GM18907 (cell line): ENCODE measurements around the gene SLC7A1.
A peak's percentile ranks its signal among the peaks of the same experiment; 100 is the strongest.

Source experiments
- ATAC-seq: cut with Tn5 transposase; IDR thresholded peaks from one replicate; pipeline ENCODE4 v1.9.1; 2021; ENCODE audit warnings: mild to moderate bottlenecking, moderate library complexity; ENCODE audit not compliant: unreplicated experiment

SLC7A1 gene

DNA sequence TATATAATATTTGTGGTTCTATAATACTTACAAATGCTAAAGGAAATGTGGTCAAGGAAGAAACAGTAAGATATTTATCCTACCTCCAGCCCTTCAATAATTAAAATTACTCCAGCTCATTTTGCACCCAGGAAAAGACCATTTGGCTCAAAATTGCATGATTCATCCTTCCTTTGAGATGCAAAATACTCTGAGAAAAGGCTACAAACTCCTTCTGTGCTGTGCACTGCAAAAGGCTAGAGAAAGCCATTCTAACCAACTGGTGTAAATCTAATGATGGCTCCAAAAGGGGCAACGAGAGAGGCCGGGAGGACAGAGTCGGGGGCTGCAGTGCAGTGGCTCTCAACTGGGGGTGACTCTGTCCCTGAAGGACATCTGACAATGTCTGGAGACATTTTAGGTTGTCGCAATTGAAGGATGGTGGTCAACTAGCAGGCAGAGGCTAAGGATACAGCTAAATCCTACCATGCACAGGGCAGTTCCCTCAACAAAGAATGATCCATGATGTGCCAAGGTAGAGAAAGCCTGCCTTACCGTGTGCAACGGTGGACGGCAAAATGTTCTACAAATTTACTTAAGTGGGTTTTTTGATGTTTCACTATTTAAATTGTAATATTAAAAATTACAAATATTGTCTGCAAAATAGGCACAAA lies 32.6 kb downstream of the SLC7A1 start:
- no peak for ATAC-seq

- no peak for ATAC-seq
Measured at GRCh38 chr13:29561918-29562317, 33.6 kb downstream of the SLC7A1 start.

DNA sequence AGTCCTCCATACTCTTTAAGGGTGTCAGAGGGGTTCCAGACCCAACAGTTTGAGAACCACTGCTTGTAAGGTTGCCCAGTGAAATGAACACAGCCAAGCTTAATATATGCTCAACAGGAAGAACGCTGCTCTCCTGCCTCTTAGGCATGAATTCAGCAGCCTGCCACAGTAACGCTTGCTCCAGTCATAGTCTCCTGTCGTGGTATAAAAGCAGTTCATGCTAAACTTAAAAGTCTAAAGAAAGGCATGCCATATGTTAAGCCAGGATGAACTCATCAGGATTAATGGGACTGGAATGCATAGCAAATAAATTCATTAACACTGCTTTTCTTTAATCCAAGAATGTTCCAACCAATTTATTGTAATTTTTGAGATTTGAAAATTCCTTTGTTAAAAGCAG lies 38.7 kb downstream of the SLC7A1 start:
- ATAC-seq, result no peak

GRCh38 chr13:29551214-29551613 lies 44.3 kb downstream of the SLC7A1 start:
- ATAC-seq, result no peak

DNA sequence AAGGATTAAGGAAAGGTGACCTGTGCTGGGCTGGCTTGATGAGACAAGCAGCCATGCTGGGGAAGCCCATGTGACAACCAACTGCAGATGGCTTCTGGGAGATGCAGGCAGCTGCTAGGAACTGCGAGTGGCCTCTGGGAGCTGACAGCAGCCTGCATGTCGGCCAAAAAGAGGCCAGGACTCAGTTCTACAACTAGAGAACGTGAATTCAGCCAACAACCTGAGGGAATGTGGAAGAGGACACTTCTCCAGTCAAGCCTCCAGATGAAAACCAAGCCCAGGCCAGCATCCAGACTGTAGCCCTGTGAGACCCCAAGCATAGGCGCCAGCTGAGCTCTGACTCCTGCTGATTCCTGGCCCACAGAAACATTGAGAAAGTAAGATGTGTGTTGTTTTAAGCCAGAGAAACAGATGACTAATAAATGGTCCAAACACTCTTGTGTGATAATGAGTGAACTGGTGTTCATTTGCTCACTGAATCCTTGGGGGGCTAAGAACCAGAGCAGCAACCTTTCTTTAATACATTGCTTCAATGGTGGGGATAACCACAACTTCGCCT lies 45.0 kb downstream of the SLC7A1 start:
- no peak for ATAC-seq

GRCh38 chr13:29548722-29549121 lies 46.8 kb downstream of the SLC7A1 start:
- no peak for ATAC-seq

DNA sequence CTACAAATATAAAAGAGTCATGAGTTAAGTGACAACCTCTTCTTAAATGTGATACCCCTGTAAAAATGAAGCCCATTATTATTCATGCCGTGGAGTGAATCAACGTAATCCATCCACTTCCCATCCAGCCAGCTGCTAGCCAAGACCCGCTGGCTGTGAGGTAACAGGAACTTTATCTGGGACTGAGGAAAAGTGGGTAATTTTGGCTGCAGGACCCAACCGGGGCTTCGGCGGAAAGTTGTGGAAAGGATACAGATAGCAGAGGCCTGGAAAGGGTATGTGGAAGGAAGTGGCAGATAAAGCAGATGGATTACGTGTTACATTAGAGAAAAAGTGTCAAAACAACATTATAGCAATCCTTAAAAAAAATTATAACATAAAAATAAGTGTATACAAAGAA lies 48.3 kb downstream of the SLC7A1 start:
- no peak for ATAC-seq

- no peak for ATAC-seq
Measured at GRCh38 chr13:29546662-29547061, 48.8 kb downstream of the SLC7A1 start.

DNA sequence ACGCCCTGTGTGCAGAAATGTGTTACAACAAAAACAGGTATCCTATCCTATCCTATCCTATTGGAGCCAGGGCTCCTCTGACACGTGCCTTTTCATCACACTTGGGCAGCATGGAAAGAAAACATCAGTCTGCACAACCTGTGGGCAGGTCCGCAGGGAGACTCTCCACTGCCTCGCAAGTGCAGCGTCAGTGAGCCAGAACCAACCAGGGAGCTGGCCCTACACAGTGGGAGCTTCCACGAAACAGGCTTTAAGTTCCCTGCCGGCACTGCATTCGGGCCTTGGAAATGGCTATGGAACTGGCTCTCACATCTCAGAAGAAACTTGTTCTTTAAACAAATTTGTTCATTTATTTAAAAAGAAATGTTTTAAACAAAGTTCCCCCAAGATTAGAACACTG lies 49.5 kb downstream of the SLC7A1 start:
- ATAC-seq, result no peak

GRCh38 chr13:29543230-29544215 lies 52.0 kb downstream of the SLC7A1 start:
- ATAC-seq, result peak; percentile 96

DNA sequence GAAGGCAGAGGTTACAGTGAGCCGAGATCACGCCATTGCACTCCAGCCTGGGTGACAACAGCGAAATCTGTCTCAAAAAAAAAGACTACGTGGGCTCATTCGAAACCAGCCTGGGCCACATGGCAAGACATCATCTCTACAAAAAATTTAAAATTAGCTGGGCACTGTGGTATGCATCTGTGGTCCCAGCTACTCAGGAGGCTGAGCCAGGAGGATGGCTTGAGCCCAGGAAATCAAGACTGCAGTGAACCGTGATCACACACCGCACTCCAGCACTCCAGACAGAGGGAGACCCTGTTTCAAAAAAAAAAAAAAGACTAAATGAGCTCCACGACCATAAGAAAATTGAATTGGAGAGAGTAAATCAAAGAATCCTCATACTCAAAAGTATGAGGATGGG lies 53.1 kb downstream of the SLC7A1 start:
- ATAC-seq, result no peak

GRCh38 chr13:29541400-29541799 lies 54.1 kb downstream of the SLC7A1 start:
- no peak for ATAC-seq

DNA sequence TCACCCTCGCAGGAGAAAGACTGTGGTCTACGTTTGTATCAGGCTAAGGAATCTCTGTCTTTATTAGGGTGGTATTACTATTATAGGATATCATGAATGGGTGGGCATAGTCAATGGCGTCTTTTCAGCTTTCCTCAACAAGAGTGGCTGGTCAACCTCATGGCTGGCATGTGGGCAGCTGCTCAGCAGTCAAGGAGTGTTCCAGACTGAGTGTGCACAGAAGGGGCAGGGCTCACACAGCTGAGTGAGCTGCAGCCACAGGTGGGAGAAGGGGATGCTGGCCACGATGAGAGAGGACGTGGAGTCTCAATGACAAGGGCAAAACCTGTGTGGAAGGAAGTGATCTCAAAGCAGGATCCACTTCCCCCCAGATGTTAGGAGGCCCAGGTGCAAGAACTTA lies 54.7 kb downstream of the SLC7A1 start:
- no peak for ATAC-seq

GRCh38 chr13:29540334-29540733 lies 55.2 kb downstream of the SLC7A1 start:
- no peak for ATAC-seq

GRCh38 chr13:29539856-29540255 lies 55.6 kb downstream of the SLC7A1 start:
- no peak for ATAC-seq

DNA sequence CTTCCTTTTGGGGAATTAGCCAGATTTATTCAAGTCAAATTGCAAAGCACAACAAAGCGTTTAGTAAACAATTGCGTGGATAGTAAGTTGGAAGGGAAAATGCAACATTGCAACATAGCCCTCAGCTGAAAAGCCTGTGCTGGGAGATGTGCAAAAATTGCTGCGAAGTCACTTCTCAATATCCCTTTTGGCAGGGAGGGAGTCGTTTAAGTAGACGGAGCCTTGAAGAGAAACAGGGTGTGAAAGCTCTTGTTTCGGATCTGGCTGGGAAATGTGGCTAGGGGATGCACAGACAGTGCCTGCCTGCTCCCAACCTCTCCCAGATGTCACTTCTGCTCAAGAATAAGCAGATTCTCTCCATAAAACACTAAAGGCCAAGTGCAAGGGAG lies 56.8 kb downstream of the SLC7A1 start:
- no peak for ATAC-seq

DNA sequence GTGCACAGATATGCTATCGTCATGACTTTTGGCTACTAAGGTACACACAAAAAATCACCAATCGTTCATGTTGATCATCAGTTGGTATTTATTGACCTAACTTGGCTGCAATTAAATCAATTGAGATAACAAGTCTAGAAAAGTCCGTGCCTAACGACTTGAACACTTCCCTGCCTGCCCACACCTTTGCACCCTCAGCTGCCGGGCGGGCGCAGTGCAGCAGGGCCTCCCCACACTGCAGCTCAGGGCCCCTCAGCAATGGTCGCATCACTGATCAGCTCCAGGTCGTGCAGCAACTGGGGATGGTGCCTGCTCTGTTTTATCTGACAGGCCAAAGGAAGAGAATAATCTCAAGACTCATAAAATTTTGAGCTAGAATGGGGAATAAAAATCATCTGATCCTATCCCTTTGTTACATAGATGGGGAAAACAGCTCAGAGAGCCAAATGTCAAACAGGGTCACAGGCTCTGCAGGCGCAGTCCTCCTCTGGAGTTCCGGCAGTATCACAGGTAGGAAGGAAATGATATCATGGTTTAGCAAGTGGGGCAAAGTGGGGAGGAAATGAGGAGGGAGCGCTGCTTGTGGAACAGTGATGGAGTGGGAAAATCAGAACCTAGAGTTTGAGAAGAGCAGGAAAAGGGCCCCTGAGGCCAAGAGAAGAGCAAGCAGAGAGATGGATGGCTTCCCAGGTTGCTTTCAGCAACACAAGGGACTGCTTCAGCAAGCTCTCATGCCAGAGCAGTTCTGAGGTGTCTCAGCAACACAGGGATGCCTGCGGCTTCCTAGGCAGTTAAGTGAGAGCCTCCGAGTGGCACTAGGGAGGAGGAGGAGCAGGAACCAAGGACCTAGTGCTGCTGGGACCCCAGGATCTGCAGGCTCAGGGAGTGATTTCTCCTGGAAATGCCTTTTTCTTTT lies 57.5 kb downstream of the SLC7A1 start:
- no peak for ATAC-seq

DNA sequence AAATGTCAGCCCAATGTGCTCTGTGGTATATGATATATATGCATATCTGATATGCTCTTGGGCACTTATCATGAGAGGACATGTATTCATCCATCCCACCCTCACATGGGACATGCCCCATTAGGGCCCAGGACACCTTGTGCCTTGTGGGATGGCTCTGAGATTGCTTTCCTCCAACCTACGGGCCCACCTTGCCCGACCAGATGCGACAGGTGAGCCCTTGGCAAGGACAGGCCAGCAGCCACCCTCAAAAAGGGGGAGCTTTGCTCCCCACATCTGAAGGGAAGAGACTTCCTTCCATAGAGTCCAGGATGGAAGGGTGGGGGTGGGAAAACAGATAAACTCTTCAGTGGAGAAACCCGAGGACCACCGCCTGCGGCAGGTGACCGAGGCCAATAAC lies 58.6 kb downstream of the SLC7A1 start:
- ATAC-seq, result no peak

DNA sequence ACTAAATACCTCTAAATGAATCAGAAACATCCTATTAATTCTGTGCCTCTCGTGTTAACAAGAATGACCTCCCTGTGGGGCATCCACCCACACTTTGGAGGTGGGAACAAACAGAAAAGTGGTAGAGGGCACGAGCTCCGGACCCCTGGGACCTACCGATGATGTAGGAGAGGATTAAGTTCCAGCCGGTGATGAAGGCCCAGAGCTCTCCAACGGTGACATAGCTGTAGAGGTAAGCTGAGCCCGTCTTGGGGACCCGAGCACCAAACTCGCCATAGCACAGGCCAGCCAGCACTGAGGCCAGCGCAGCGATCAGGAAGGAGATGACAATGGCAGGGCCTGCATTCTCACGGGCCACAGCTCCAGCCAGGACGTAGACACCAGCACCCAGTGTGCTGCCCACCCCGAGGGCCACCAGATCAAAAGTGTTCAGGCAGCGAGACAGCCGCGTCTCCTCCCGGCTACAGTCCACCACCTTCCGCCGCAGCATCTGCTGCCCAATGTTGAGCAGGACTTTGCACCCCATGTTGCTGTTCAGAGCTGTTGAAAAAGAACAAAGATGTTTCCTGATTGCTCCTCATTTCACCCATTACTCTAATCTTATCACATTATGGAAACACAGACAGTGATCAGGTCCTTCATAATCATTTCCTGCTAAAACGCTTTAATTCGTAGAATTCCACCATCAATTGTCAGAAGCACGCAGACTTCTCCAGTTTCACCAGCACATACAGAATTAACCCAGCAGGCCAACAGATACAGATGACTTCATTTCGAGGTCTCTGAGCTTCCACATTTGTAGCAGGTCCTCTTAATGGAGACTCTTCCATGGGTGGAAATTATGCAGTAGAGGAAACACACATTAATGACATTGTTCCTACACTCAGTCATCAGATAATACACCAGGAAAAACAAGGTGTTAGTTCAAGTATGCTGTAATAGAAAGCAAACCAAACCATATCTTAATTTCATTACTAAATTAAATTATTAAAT lies 59.5 kb downstream of the SLC7A1 start:
- ATAC-seq, result no peak

DNA sequence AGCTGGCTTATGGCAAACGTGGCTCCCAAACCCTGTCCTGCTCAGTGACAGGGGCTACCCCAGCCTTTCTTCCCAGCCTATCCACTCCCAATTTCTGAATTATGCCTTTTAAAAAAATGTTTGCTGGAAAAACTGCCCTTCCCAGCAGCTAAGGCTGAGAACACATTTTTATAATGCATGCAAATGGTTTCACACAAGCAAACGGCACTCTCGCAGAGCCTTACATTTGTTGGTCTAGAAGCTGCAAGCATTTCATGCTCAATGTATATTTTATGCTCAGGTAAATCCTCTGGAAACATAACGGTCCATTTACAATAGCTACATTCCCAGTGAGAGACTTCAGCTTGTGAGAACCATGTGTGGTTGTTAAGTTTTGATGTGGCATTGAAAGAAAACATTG lies 61.4 kb downstream of the SLC7A1 start:
- ATAC-seq, result no peak
